Chondrocyte (in vitro differentiated cells): ENCODE results near the gene CNOT6. TPM values are rescaled to one million over a fixed set of nuclear protein-coding genes. Genes with fewer than 3 reads are reported as not detected.
A peak's percentile ranks its signal among the peaks of the same experiment; 100 is the strongest.
"Not testable (repeated sequence)": the region's sequence is repeated elsewhere in the genome, so short reads cannot be mapped to it uniquely, and the experiment has no call there.

Experiments used
- DNase-seq: peaks from one replicate; pipeline ENCODE4 v3.0.0; 2021; ENCODE audit warnings: mixed read lengths, low spot score
- H3K27ac Mint-ChIP-seq: one replicate; pipeline ENCODE4 v1.8.0; 2021; ENCODE audit warnings: mild to moderate bottlenecking, moderate library complexity, mixed read lengths; ENCODE audit not compliant: unreplicated experiment
- H3K27me3 Mint-ChIP-seq: 2 replicates; pipeline ENCODE4 v1.8.0; 2021; ENCODE audit warnings: low read depth, mixed read lengths
- H3K36me3 Mint-ChIP-seq: 2 replicates; pipeline ENCODE4 v1.8.0; 2021; ENCODE audit warnings: low read depth, mixed read lengths
- H3K4me1 Mint-ChIP-seq: 2 replicates; pipeline ENCODE4 v1.8.0; 2021; ENCODE audit warnings: low read depth, mild to moderate bottlenecking, mixed read lengths
- H3K4me3 Mint-ChIP-seq: one replicate; pipeline ENCODE4 v1.8.0; 2021; ENCODE audit warnings: mild to moderate bottlenecking, moderate library complexity, mixed read lengths; ENCODE audit not compliant: unreplicated experiment
- H3K9me3 Mint-ChIP-seq: 2 replicates; pipeline ENCODE4 v1.8.0; 2021; ENCODE audit warnings: low read depth, mixed read lengths
- CTCF ChIP-seq: fragments of 200-600 bp; sonication (generic); IDR thresholded peaks from 2 replicates; pipeline ENCODE4 v1.5.0; 2021; ENCODE audit warnings: antibody characterized with exemption, mild to moderate bottlenecking, moderate library complexity
- total RNA-seq: library from RNA; stranded (reverse); gene quantifications from 3 replicates; pipeline ENCODE4 v1.2.1, GENCODE V29; 2021

CNOT6 gene
- total RNA-seq, 1 donor from 2014 or later = 24.7 TPM

GRCh38 chr5:180498378-180498777 lies 4.2 kb downstream of the CNOT6 start:
- TF ChIP-seq CTCF = no peak
- H3K4me1 Mint-ChIP-seq = peaks cover 33% of the 10 kb centered on the region
- no peaks in the 10 kb centered on the region for H3K36me3 Mint-ChIP-seq

GRCh38 chr5:180499684-180500083 lies 5.5 kb downstream of the CNOT6 start:
- H3K27me3 Mint-ChIP-seq = no peaks in the 10 kb centered on the region
- no peak for DNase-seq

More at GRCh38 chr5:180498378-180498777, 4.2 kb downstream of the CNOT6 start:
- no peak for DNase-seq
- Mint-ChIP-seq H3K27ac (peak overlapping the region; percentile 42), H3K9me3 (no peaks in the 10 kb centered on the region), H3K4me3 (no peak overlapping the region), H3K27me3 (no peaks in the 10 kb centered on the region)

GRCh38 chr5:180500300-180500699 lies 6.1 kb downstream of the CNOT6 start:
- not testable (repeated sequence) for H3K36me3 Mint-ChIP-seq, H3K27ac Mint-ChIP-seq, H3K27me3 Mint-ChIP-seq, DNase-seq, H3K9me3 Mint-ChIP-seq, H3K4me3 Mint-ChIP-seq
- H3K4me1 Mint-ChIP-seq = peaks cover 26% of the 10 kb centered on the region

More at GRCh38 chr5:180499684-180500083, 5.5 kb downstream of the CNOT6 start:
- Mint-ChIP-seq H3K4me3 (no peak overlapping the region), H3K27ac (no peak overlapping the region), H3K9me3 (no peaks in the 10 kb centered on the region), H3K36me3 (no peaks in the 10 kb centered on the region), H3K4me1 (peaks cover 28% of the 10 kb centered on the region)
- TF ChIP-seq CTCF = no peak

- H3K4me3 Mint-ChIP-seq = no peak overlapping the region
- peak overlapping the region; percentile 52 for H3K27ac Mint-ChIP-seq
- no peak for DNase-seq
- H3K9me3 Mint-ChIP-seq = no peaks in the 10 kb centered on the region
- TF ChIP-seq CTCF = no peak
- H3K4me1 Mint-ChIP-seq = peaks cover 36% of the 10 kb centered on the region
- no peaks in the 10 kb centered on the region for H3K27me3 Mint-ChIP-seq
- H3K36me3 Mint-ChIP-seq = no peaks in the 10 kb centered on the region
Observed at GRCh38 chr5:180507661-180508060, 13.5 kb downstream of the CNOT6 start.

- TF ChIP-seq CTCF = no peak
- Mint-ChIP-seq H3K27ac (no peak overlapping the region), H3K27me3 (no peaks in the 10 kb centered on the region), H3K9me3 (no peaks in the 10 kb centered on the region), H3K4me3 (no peak overlapping the region), H3K4me1 (peaks cover 15% of the 10 kb centered on the region), H3K36me3 (no peaks in the 10 kb centered on the region)
- no peak for DNase-seq
Observed at GRCh38 chr5:180515294-180515693, 21.1 kb downstream of the CNOT6 start.

GRCh38 chr5:180515974-180516373 lies 21.8 kb downstream of the CNOT6 start:
- H3K4me3 Mint-ChIP-seq, H3K27ac Mint-ChIP-seq, H3K36me3 Mint-ChIP-seq, DNase-seq, H3K27me3 Mint-ChIP-seq, H3K9me3 Mint-ChIP-seq: not testable (repeated sequence)
- H3K4me1 Mint-ChIP-seq = peaks cover 16% of the 10 kb centered on the region
